IPS-NIHi11 (cell line): ENCODE measurements around the gene TAP1.
"Not testable (repeated sequence)": the region's sequence is repeated elsewhere in the genome, so short reads cannot be mapped to it uniquely, and the experiment has no call there.

ENCODE experiments used
- DNase-seq: peaks from one replicate; pipeline ENCODE4 v3.0.0; 2012; ENCODE audit warnings: mixed read lengths, low spot score

Gene TAP1

DNA sequence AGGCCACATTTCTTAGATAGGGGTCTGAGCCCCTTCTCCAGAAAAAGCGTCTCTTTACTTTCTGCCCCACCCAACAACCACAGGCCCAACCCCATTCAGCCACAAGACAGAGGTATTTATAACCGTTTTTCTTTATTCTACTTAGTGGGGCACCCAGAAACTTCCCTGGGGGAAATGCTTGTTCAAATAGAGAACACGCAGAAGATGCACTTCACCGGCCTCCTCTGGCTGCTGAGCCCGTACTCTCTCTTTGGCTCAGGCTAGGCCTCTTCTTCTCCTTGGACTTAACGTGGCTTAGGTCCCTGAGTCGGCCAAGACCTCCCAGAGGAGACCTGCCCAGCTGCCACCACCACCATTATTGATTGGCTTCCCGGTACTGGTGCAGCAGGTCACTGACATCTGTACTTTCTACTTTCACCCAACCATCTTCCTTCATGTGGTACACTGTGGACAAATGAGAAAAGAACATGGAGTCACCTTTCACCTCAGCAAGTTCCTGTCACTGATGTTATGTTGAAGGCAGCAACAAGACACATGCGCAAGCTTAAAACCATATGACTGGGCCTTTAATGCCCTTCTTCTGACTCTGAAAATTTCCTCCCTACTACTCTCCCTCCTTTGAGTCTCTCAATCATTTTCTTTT is 12.8 kb downstream of the TAP1 start:
- no peak for DNase-seq

DNA sequence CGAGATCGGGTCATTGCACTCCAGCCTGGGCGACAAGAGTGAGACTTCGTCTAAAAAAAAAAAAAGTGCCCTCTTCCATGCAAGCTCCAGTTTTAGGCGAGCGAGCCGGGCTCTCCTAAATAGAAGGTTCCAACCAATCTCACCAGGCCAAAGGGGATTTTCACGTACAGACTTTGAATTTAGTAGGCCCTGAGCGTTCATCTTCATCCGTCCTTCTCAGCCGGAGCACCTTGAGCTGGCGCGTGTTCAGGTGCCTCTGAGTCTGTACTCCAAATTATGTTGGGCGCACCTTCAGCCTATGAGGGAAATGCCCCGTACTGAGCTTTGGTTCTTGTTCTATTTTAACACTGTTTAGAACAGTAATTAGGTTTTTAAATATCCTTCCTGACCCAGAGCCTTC is 14.1 kb downstream of the TAP1 start:
- no peak for DNase-seq

- DNase-seq, result peak; percentile 93
Measured at GRCh38 chr6:32838114-32838958, 15.2 kb downstream of the TAP1 start, which contains the start of gene TAP2. Gene TAP2, minus strand, starts transcription at chr6:32838739. Its CDS starts 506 bp downstream, at chr6:32838233.

DNA sequence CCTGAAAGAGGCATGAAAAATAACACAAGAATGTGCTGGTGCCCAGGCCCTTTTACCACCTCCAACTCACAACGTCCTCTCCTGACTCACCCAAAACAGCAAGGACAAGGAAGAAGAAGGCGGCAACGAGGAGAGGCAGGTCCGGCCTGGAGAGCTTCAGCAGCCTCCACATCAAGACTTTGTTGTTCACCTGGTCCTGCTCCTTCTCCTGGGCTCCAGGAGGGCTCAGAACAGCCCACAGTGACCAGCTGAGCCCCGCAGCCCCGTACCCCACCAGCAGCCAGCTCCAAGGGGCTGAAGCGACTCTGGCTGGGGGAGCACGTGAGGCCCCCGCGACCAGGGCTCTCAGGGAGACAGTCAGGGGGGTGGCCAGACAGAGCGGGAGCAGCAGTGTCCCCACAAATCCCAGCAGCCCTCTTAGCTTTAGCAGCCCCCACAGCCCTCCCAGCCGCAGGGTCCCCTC is 15.8 kb downstream of the TAP1 start:
- DNase-seq, result no peak

- DNase-seq, result no peak
Measured at GRCh38 chr6:32836873-32837272, 16.6 kb downstream of the TAP1 start.

DNA sequence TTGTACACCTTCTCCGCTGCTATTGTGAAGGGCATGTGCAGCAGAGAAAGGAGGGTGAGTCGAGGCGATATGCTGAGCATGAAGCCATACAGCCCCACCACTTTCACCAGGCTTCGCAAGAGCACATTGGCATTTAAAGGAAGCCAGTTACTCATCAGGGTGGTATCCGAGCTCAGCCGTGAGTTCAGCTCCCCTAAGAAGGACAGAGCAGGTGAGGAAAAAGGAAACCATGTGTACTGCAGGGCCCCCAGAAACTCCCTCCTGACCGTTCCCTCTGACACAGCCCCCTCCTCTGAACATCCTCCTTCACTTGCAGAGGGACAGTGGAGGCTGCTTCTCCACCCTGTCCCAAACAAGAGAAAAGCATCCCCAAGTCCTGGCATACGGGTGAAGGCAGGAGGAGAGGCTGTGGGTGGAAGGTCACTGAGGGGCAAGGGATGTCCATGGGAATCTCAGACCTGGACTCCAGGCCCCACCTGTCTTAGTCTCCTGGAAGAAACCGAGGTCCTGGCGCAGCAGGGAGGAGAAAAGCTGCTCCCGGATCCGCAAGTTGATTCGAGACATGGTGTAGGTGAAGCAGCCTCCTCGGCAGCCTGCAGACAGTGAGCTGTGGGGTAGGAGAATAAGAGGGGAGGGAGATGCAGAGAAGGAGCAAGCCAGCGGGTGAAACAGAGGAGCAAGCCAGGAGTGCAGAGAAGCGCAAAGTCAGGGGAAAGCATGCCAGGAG is 18.2 kb downstream of the TAP1 start:
- DNase-seq, result no peak

- DNase-seq, result no peak
Measured at GRCh38 chr6:32833664-32834063, 19.8 kb downstream of the TAP1 start.

DNA sequence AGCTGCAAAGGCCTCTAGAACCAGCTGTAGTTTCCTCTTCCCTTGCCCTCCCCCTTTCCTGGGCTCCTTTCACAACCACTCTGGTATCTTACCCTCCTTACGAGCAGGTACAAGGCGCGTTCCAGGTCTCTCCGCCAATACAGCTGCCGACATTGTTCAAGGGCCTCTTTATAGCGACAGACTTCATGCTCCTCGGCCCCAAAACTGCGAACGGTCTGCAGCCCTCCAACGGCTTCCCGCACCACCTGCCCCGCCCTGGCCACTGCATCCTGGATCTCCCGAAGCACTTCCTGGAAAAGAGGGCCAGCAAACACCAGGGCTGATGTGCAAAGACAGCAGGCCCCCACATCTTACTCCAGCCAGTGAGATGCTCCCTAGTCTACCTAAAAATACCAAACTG is 21.0 kb downstream of the TAP1 start:
- no peak for DNase-seq

DNA sequence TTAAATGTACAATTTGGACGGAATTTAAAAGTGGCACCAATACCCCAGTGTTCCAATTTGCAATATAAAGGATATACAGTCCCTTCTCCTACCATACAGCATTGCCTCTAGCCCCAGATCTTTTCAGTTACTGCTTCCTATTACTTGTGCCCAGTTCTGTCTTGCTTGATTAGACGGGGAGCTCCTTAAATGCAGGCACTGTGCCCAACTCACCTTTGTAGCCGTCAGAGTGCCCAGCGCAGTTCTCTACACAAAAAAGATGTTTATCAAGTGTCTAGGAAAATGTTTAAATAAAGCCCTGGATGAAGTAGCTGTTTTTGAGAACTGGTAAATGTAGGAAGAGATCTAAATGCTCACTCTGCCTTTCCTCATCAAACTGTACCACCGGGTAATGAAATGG is 22.6 kb downstream of the TAP1 start:
- DNase-seq, result no peak

- DNase-seq, result no peak
Measured at GRCh38 chr6:32830017-32830416, 23.5 kb downstream of the TAP1 start.

GRCh38 chr6:32829495-32829894 is 24.0 kb downstream of the TAP1 start:
- DNase-seq, result no peak

DNA sequence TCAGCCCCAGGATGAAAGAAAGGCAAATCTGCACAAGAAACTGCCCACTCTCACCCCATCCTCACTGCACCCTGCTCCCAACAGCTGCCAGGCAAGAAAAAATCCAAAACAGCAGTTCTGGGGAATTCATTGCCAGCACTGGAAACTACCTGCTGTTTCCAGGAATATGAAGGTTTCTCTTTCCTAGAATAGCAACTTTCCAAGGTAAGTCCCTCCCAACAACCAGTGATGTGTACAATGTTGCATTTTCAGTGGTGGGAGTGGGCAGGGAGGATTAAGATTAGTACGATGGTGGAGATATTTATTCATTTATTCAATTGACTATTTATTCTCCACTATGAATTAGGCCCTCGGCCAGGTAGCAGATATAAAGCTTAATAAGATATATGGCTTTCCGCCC is 26.5 kb downstream of the TAP1 start:
- DNase-seq, result no peak

DNA sequence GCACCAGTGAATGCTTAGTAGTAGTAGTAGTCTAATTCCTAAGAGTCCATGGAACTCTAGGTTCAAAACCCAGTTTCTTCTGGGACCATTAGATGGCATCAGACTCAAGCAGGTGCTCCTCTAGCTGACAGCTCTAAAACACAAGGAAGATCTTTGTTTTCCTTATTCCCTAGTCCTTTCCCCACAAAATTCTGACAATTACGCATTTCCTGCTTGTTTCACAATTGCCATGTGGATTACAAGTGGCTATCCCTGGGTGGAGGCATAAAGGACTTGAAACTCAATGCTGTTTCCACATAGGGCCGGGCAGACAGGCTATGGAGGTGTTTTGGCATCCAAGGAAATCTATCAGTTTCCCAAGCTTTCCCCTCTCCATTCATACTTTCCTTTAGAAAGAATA is 27.5 kb downstream of the TAP1 start:
- DNase-seq, result no peak

- DNase-seq, result no peak
Measured at GRCh38 chr6:32819729-32820128, 33.8 kb downstream of the TAP1 start.

DNA sequence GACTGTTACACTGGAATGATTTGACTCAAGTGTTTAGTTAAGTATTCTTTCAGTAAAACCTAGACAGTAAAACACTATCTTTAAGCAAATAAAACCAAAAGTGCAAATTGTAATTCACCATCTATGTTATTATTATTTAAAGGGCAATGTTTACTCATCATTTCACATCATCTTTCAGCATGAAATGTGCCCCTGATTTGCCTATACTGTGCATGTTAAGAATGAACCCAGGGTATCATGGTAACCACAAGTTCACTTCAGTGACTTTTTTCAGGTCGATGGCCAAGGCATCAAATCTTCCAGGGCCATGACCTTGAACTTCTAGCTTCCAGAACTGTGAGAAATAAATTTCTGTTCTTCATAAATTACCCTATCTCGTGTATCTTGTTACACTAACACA is 34.6 kb downstream of the TAP1 start:
- no peak for DNase-seq

DNA sequence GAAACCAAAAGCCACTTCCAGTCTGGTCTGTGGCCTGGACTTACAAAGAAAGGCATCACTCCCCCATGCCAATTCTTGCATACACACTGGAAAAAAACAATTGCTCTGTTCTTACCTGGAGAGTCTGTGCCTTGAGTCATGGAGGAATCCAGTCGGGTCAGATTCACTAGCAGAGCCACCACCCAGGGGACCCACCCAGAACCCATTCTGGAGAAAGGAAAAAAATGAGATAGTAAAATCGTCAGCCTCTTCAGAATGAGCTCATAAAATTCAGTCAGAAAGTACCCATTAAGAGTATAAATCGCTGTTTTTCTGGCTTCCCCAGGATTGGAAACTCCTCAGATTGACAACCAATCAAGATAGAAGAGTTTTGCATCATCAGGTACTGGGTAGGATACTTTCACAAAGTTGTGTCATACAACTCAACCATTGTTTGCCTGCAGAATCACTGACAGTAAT is 36.7 kb downstream of the TAP1 start, which contains the start of gene HLA-DOB:
TSS of gene HLA-DOB (minus strand) at position 257 of the 459 bp plus-strand sequence. CDS start at position 206, 51 bp downstream.
- peak; percentile 48 for DNase-seq

GRCh38 chr6:32815996-32816395 is 37.5 kb downstream of the TAP1 start:
- DNase-seq, result no peak

- no peak for DNase-seq
Measured at GRCh38 chr6:32815115-32815514, 38.4 kb downstream of the TAP1 start.

DNA sequence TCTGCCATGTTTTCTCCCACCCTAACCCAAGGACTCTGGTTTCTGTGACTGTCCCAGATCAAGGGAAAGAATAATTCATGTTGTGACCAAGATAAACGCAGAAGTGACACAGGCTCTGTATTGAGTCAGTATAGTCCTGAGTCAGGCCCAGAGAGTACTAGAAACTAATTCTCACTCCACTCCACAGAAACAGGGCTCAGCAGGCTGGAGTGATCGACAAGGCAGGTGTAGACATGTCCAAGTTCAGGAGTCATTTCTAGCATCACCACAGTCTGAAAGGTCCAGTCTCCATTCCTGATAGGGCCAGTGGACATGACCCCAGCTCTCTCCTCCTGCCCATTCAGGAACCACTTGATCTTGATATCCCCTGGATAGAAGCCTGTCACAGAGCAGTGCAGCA is 39.4 kb downstream of the TAP1 start:
- no peak for DNase-seq

DNA sequence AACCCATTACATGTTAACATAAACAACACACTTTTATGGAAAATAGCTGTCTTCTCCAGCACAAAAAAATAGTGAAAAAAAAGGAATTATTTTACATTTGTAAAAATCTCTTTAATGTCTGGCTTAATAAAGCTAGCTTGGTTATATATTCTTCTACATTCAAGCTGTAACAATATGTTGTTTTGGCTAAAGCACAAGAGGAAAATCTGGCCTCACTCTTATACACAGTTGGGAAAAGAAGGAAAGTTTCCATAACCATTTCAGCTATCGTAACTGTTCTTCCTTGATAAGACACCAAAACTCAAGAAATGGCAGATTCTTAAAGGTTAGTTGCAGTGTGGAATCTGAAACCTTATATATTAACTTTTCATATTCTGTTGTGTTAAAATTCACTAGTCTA is 44.3 kb downstream of the TAP1 start:
- no peak for DNase-seq

DNA sequence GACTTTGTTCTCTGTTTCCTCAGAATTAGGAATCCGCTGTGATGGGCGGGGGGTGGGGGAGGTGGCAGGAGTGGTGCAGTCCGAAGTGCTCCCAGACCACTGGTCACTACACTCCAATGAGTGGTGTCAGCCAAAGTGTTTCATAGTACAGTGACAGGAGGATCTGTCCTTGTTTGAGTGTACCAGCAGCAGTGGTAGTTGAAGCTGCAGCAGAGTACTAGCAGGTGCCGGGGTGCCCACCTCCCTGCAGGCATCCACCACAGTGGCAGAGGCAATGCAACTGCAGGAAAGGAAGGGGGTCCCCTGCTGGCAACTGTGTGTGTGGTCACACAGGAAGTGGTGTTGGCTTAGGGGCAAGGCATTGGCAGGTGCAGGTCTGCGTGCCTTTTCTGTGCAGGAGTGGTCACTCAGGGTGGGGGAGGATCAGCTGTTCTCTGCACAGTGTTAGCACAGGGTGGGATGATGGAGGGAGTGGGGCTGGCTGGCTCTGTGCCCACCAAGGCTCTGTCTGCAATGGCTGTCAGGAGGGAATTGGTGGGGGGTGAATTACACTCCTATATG is 46.4 kb downstream of the TAP1 start:
- DNase-seq, result no peak

DNA sequence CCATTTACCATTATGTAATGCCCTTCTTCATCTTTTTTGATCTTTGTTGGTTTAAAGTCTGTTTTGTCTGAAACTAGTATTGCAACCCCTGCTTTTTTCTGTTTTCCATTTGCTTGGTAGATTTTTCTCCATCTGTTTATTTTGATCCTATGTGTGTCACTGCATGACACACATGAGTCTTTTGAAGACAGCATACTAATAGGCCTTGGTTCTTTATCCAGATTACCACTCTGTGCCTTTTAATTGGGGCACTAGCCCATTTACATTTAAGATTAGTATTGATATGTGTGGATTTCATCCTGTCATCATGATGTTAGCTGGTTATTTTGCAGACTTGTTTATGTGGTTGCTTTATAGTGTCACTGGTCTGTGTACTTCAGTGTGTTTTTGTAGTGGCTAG is 48.1 kb downstream of the TAP1 start:
- DNase-seq, result not testable (repeated sequence)
